Activated naive CD8-positive, alpha-beta T cell treated with anti-CD3 and anti-CD28 coated beads for 36 hours (primary cell): ENCODE data around the gene TDRD7. TPM values are rescaled to one million over a fixed set of nuclear protein-coding genes. Genes with fewer than 3 reads are reported as not detected.

ENCODE experiments used
- DNase-seq: peaks from one replicate; pipeline ENCODE4 v3.0.0; 2021
- H3K27ac Mint-ChIP-seq: one replicate; pipeline ENCODE4 v1.8.0; 2022; ENCODE audit warnings: mild to moderate bottlenecking, moderate library complexity, mixed read lengths
- H3K27me3 Mint-ChIP-seq: one replicate; pipeline ENCODE4 v1.8.0; 2022; ENCODE audit warnings: mild to moderate bottlenecking, mixed read lengths
- H3K36me3 Mint-ChIP-seq: one replicate; pipeline ENCODE4 v1.8.0; 2021; ENCODE audit warnings: mild to moderate bottlenecking, mixed read lengths
- H3K4me1 Mint-ChIP-seq: one replicate; pipeline ENCODE4 v1.8.0; 2021; ENCODE audit warnings: mixed read lengths
- H3K4me3 Mint-ChIP-seq: one replicate; pipeline ENCODE4 v1.8.0; 2022; ENCODE audit warnings: mild to moderate bottlenecking, moderate library complexity, mixed read lengths
- H3K9me3 Mint-ChIP-seq: one replicate; pipeline ENCODE4 v1.8.0; 2022; ENCODE audit warnings: mixed read lengths
- total RNA-seq, 2 experiments: library from RNA; stranded (reverse); gene quantifications; one replicate each; pipeline ENCODE4 v1.2.3, GENCODE V29; 2021

The TDRD7 gene
- total RNA-seq, 2 experiments from 2014 or later, result 4.1 to 4.5 TPM

- Mint-ChIP-seq H3K27ac (no peak overlapping the region), H3K9me3 (no peaks in the 10 kb centered on the region), H3K4me3 (no peak overlapping the region), H3K4me1 (peaks cover 5% of the 10 kb centered on the region), H3K36me3 (no peaks in the 10 kb centered on the region), H3K27me3 (peaks cover 12% of the 10 kb centered on the region)
- DNase-seq, result no peak
Measured at GRCh38 chr9:97382099-97382718, 29.7 kb upstream of the TDRD7 start.

GRCh38 chr9:97384406-97385262 lies 27.3 kb upstream of the TDRD7 start:
- Mint-ChIP-seq H3K4me1 (peaks cover 12% of the 10 kb centered on the region), H3K4me3 (no peak overlapping the region), H3K36me3 (no peaks in the 10 kb centered on the region), H3K9me3 (no peaks in the 10 kb centered on the region), H3K27ac (no peak overlapping the region), H3K27me3 (peaks cover 29% of the 10 kb centered on the region)
- no peak for DNase-seq

GRCh38 chr9:97385626-97386264 lies 26.2 kb upstream of the TDRD7 start:
- no peaks in the 10 kb centered on the region for H3K9me3 Mint-ChIP-seq
- no peaks in the 10 kb centered on the region for H3K36me3 Mint-ChIP-seq
- no peak overlapping the region for H3K27ac Mint-ChIP-seq
- peaks cover 12% of the 10 kb centered on the region for H3K4me1 Mint-ChIP-seq
- H3K27me3 Mint-ChIP-seq, result peaks cover 29% of the 10 kb centered on the region
- no peak for DNase-seq
- H3K4me3 Mint-ChIP-seq, result no peak overlapping the region

GRCh38 chr9:97386265-97386633 lies 25.6 kb upstream of the TDRD7 start:
- Mint-ChIP-seq H3K9me3 (no peaks in the 10 kb centered on the region), H3K27ac (no peak overlapping the region), H3K4me3 (no peak overlapping the region), H3K4me1 (peaks cover 12% of the 10 kb centered on the region), H3K36me3 (no peaks in the 10 kb centered on the region), H3K27me3 (peaks cover 29% of the 10 kb centered on the region)
- no peak for DNase-seq

- Mint-ChIP-seq H3K27ac (no peak overlapping the region), H3K4me3 (no peak overlapping the region), H3K4me1 (peaks cover 12% of the 10 kb centered on the region), H3K36me3 (no peaks in the 10 kb centered on the region), H3K9me3 (no peaks in the 10 kb centered on the region), H3K27me3 (peaks cover 29% of the 10 kb centered on the region)
- DNase-seq, result peak; percentile 69
Measured at GRCh38 chr9:97386733-97387503, 25.0 kb upstream of the TDRD7 start.

GRCh38 chr9:97387504-97387886 lies 24.4 kb upstream of the TDRD7 start:
- no peaks in the 10 kb centered on the region for H3K36me3 Mint-ChIP-seq
- no peaks in the 10 kb centered on the region for H3K9me3 Mint-ChIP-seq
- DNase-seq, result no peak
- H3K4me3 Mint-ChIP-seq, result no peak overlapping the region
- peaks cover 29% of the 10 kb centered on the region for H3K27me3 Mint-ChIP-seq
- peaks cover 12% of the 10 kb centered on the region for H3K4me1 Mint-ChIP-seq
- no peak overlapping the region for H3K27ac Mint-ChIP-seq

- Mint-ChIP-seq H3K4me3 (no peak overlapping the region), H3K36me3 (no peaks in the 10 kb centered on the region), H3K27ac (no peak overlapping the region), H3K27me3 (peaks cover 29% of the 10 kb centered on the region), H3K9me3 (no peaks in the 10 kb centered on the region), H3K4me1 (peaks cover 12% of the 10 kb centered on the region)
- no peak for DNase-seq
Measured at GRCh38 chr9:97387936-97388684, 23.8 kb upstream of the TDRD7 start.

- Mint-ChIP-seq H3K9me3 (no peaks in the 10 kb centered on the region), H3K36me3 (no peaks in the 10 kb centered on the region), H3K27ac (no peak overlapping the region), H3K4me3 (no peak overlapping the region), H3K4me1 (peaks cover 12% of the 10 kb centered on the region), H3K27me3 (peaks cover 29% of the 10 kb centered on the region)
- DNase-seq, result peak; percentile 63
Measured at GRCh38 chr9:97388721-97389238, 23.1 kb upstream of the TDRD7 start.

- Mint-ChIP-seq H3K27me3 (peaks cover 29% of the 10 kb centered on the region), H3K4me3 (no peak overlapping the region), H3K9me3 (no peaks in the 10 kb centered on the region), H3K36me3 (no peaks in the 10 kb centered on the region), H3K4me1 (peaks cover 12% of the 10 kb centered on the region), H3K27ac (no peak overlapping the region)
- DNase-seq, result no peak
Measured at GRCh38 chr9:97389249-97389648, 22.6 kb upstream of the TDRD7 start.

- peaks cover 11% of the 10 kb centered on the region for H3K4me1 Mint-ChIP-seq
- H3K27me3 Mint-ChIP-seq, result peaks cover 29% of the 10 kb centered on the region
- H3K9me3 Mint-ChIP-seq, result no peaks in the 10 kb centered on the region
- no peaks in the 10 kb centered on the region for H3K36me3 Mint-ChIP-seq
- H3K4me3 Mint-ChIP-seq, result no peak overlapping the region
- DNase-seq, result no peak
- no peak overlapping the region for H3K27ac Mint-ChIP-seq
Measured at GRCh38 chr9:97390791-97391406, 21.0 kb upstream of the TDRD7 start.

GRCh38 chr9:97394881-97395280 lies 17.0 kb upstream of the TDRD7 start:
- H3K36me3 Mint-ChIP-seq, result no peaks in the 10 kb centered on the region
- H3K9me3 Mint-ChIP-seq, result no peaks in the 10 kb centered on the region
- no peak overlapping the region for H3K27ac Mint-ChIP-seq
- peaks cover under 1% of the 10 kb centered on the region for H3K27me3 Mint-ChIP-seq
- DNase-seq, result no peak
- H3K4me1 Mint-ChIP-seq, result peaks cover 6% of the 10 kb centered on the region
- H3K4me3 Mint-ChIP-seq, result no peak overlapping the region

- no peaks in the 10 kb centered on the region for H3K9me3 Mint-ChIP-seq
- H3K36me3 Mint-ChIP-seq, result no peaks in the 10 kb centered on the region
- peaks cover 3% of the 10 kb centered on the region for H3K27me3 Mint-ChIP-seq
- peaks cover 6% of the 10 kb centered on the region for H3K4me1 Mint-ChIP-seq
- H3K27ac Mint-ChIP-seq, result no peak overlapping the region
- DNase-seq, result no peak
- H3K4me3 Mint-ChIP-seq, result no peak overlapping the region
Measured at GRCh38 chr9:97395745-97396144, 16.2 kb upstream of the TDRD7 start.

GRCh38 chr9:97396256-97396655 lies 15.6 kb upstream of the TDRD7 start:
- Mint-ChIP-seq H3K36me3 (no peaks in the 10 kb centered on the region), H3K4me3 (no peak overlapping the region), H3K27ac (no peak overlapping the region), H3K4me1 (peaks cover 6% of the 10 kb centered on the region), H3K9me3 (no peaks in the 10 kb centered on the region), H3K27me3 (peaks cover 3% of the 10 kb centered on the region)
- DNase-seq, result no peak

- DNase-seq, result peak; percentile 40
- Mint-ChIP-seq H3K27me3 (peaks cover 3% of the 10 kb centered on the region), H3K4me1 (peaks cover 6% of the 10 kb centered on the region), H3K27ac (no peak overlapping the region), H3K36me3 (no peaks in the 10 kb centered on the region), H3K4me3 (no peak overlapping the region), H3K9me3 (no peaks in the 10 kb centered on the region)
Measured at GRCh38 chr9:97397220-97397619, 14.7 kb upstream of the TDRD7 start.
